ENCODE measurements around the gene NDUFB7.
A peak's percentile ranks its signal among the peaks of the same experiment; 100 is the strongest.

NDUFB7 gene

GRCh38 chr19:14519860-14520407 lies 51.9 kb downstream of the NDUFB7 start:
- DNase-seq, result peak; percentile 40

- DNase-seq, result no peak
Measured at GRCh38 chr19:14519245-14519859, 52.5 kb downstream of the NDUFB7 start.

- no peak for DNase-seq
Measured at GRCh38 chr19:14517840-14518505, 53.9 kb downstream of the NDUFB7 start, which contains the start of gene DNAJB1. TSS of gene DNAJB1 (minus strand) at chr19:14518397. CDS start at chr19:14518349, 48 bp downstream.

- DNase-seq, result peak; percentile 38
Measured at GRCh38 chr19:14517446-14517839, 54.4 kb downstream of the NDUFB7 start.

GRCh38 chr19:14516746-14517438 lies 55.0 kb downstream of the NDUFB7 start:
- no peak for DNase-seq
